Activated naive CD8-positive, alpha-beta T cell treated with anti-CD3 and anti-CD28 coated beads, Interleukin-2, amount 50 U/mL, for 16 hours (primary cell): ENCODE results near the gene SLC35F3.

Source experiments
- DNase-seq: peaks from one replicate; pipeline ENCODE4 v3.0.0-alpha.2; 2020; ENCODE audit warnings: low read depth, low spot score

The SLC35F3 gene

DNA sequence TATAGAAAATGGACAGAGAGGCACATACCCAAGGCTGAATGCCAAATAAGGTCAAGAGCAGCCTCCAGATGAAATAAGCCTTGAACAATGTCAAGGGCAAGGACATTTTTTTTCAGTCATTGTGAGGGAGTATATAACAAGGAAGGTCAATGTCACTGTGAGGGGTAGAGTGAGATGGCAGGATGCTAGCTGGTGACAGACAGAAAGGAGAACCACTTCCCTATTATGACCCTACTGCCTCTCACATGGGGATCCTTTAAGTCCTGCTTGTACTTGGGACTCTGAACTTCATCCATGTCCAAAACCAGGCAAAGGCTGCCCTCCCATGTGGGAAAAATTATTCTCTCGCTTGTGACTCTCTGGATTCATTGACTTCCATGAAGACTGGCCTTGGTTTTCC, 349.3 kb downstream of the SLC35F3 start:
- no peak for DNase-seq

DNA sequence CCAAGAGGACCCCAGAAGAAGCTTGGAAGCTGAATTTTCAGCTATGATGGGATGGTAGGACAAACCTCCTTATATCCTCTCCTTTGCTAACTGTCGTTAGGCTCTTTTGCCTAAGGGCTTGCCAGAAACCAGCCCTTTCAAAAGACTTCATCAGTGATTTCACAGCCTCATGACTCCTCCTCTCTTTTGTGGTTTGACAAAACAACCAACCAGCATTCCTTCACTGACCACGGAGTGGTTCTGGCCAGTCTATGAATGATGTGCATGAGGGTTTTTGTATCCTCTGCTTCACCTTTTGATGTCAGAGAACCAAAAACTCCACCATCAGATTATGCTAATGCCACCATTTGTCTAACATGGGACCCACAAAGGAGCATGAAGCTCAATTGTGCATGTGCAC, 351.9 kb downstream of the SLC35F3 start:
- no peak for DNase-seq

DNA sequence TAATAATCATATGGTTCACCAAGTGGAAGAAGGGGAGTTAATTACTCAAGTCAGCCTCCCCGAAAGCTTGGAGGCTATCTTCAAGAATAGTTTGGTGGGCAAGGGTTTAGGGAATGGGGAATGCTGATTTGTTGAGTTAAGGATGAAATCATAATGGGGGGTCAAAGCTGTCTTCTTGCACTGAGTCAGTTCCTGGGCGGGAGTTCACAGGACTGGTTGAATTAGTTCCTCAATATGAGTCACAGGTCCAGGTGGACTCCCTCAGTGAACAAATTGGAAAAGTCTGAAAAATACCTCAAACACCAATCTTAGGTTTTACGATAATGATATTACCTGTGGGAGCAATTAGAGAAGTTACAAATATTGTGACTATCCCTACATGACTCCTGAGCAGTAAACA, 353.6 kb downstream of the SLC35F3 start:
- no peak for DNase-seq

- no peak for DNase-seq
These were observed 356.1 kb downstream of the SLC35F3 start for GRCh38 chr1:234260578-234260977.

DNA sequence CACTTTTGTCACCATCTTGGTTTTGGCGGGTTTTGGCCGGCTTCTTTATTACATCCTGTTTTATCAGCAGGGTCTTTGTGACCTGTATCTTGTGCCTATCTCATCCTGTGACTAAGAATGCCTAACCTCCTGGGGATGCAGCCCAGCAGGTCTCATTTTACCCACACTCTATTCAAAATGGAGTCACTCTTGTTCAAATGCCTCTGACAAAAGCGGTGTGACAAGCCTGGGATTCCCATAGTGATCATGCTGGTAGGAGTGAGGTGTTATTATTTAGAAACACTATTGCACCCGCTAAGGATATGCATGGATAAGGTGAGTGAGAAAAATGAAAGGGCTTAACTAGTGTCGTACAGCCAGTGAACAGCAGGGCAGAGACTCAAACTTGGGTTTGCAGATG, 357.1 kb downstream of the SLC35F3 start:
- DNase-seq, result no peak

GRCh38 chr1:234262007-234262753, 357.7 kb downstream of the SLC35F3 start:
- no peak for DNase-seq

GRCh38 chr1:234262754-234263105, 358.3 kb downstream of the SLC35F3 start:
- DNase-seq, result no peak

DNA sequence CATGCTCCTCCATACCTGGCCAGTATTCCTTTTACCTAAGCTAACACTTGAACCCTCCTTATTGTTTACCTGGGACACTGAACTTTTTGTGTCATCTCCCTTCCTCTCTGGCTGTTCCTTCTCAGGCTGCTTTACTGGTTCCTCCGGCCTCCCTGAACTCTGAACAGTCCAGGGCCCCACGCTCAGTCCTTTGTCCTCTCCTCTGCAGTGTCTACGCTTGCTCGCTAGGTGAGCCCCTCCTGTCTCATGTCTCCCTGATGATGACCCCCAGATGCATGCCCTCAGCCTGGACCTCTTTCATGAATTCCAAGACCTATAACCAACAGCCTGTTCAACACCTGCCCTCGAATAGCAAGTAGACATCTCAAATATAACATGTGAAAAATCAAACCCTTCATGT, 360.4 kb downstream of the SLC35F3 start:
- no peak for DNase-seq

GRCh38 chr1:234265321-234265720, 360.8 kb downstream of the SLC35F3 start:
- no peak for DNase-seq

DNA sequence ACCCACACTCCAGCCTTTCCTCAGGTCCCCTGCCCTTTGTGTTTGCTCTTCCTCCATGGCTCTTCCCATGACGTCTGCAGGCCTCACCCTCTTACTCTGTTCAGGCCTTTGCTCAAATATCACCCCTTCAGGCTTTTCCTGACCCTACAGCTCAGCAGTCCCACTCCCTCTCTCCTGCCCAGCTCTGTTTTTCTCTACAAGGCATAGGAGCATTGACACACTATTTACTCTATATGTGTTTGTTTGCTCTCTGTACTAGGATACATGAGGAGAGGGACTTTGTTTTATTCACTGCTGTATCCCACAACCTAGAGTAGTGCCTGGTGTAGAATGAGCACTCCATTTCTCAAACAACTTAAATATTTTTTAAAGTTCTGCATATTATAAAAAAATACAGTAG, 361.4 kb downstream of the SLC35F3 start:
- DNase-seq, result no peak

GRCh38 chr1:234270093-234270492, 365.6 kb downstream of the SLC35F3 start:
- DNase-seq, result no peak

GRCh38 chr1:234270581-234271242, 366.2 kb downstream of the SLC35F3 start:
- DNase-seq, result no peak

DNA sequence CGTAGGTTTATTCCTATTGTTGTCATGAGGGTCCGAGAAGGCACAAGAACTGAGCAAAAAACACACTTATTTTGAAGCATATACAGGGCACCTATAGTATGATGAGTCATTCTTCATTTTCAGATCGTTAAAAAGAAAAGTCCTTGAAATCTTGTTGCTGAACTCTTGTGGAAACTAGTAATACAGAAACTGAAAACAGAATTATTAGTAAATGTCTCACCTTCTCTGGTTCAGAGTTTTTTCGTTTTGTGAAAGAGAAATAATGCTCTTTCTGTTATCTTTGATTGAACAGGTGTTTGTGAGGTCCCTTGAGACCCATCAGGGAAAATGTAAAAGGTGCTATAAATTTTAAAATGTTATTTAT, 366.7 kb downstream of the SLC35F3 start:
- DNase-seq, result no peak

DNA sequence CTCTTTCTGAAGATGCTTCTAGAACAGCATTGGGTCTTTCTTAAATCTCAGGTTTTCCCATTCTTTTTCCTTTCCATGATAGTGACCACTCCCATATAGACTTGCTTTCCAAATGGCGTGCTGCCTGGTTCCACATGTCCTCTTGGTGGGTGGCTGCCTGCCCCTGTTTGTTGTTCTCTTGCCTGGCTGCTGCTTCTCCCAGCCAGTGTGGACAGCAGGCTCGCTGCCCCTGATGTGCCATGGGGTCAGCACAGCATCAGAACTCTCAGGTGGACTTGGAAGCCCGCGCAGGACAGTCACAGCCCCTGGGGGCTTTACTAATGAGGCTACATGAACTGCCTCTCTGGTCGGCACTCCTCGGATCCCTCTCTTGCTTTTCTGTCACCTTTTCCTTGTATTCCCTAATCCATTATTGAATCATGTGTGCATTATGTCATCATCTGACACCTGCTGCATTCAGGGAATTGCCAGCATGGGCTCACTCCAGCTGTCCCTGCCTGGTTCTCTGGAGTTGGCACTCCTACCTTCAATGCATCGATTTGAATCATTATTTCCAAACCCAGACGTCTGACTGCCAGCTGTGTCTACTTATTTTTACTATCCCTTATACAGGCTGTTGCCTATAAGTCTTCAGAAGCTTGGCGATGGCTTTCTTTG, 368.3 kb downstream of the SLC35F3 start:
- DNase-seq, result no peak

GRCh38 chr1:234273981-234274380, 369.5 kb downstream of the SLC35F3 start:
- no peak for DNase-seq

DNA sequence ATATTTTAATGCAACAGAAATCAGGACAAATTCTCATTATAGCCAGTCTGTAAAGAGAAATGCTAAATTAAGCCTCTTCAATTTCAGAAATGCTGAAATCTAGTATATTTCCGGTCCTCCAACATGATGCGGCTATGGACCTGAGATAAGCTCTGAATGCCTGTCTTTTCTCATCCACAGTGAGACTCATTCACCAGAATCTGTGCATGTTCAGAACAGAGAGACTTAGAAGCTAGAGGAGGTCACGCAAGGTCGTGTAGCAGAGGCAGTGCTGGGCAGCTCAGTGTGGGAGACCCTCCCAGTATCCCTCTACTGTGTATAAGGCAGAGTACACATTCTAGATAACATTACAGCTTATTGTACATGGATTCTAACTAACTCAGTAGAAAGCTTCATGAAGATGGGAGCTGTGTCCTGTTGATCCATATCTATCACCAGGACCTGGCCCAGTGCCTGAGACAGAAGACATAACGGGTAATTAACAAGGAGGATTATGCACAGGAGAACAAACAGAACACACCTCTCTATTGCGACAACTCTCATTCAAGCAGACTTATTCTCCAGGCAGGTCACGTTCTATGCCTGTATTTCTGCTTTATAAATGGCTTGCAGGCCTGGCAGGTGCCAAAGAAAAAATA, 371.8 kb downstream of the SLC35F3 start:
- no peak for DNase-seq

DNA sequence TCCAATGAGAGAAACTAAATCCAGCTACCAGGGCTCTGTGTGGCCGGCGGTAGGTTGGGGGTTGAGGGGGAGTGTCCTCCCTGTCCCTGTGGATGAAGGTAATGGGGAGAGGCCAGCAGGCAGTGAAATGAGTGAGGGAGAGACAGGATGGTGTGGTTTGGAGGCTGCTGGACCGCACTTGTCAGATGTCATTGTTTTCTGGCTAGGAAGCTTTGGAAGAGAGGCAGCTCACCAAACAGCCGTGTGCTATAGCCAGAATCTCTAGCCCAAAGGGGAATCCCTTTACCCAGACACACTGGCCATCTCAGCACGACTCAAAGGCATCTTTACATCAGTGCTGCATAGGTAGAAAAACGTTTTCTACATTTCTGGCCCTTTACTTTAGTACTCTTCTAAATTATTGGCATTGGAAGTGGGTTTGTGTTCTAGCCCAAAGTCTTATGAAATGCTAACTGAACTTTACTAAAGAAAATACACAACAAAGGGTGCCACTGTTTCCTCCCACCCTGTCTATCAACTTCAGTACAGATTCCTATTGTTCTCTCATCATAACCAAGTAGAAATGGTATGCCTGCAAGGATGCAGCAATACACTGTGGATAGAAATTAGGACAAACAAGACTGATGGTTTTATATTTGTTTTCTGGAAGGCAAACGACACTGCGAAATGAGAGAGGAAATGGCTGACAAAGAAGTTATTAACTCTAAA, 372.8 kb downstream of the SLC35F3 start:
- DNase-seq, result no peak

DNA sequence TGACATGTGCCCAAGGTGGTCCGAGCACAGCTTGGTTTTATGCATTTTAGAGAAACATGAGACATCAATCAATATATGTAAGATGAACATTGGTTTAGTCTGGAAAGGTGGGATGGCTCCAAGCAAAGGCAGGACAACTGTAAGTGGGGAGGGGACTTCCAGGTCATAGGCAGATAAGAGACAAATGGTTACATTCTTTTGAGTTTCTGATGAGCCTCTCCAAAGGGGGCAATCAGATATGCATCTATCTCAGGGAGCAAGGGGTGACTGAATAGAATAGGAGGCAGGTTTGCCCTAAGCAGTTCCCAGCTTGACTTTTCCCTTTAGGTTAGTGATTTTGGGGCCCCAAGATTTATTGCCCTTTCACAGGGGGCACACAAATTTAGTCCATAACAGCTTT, 374.5 kb downstream of the SLC35F3 start:
- DNase-seq, result no peak

DNA sequence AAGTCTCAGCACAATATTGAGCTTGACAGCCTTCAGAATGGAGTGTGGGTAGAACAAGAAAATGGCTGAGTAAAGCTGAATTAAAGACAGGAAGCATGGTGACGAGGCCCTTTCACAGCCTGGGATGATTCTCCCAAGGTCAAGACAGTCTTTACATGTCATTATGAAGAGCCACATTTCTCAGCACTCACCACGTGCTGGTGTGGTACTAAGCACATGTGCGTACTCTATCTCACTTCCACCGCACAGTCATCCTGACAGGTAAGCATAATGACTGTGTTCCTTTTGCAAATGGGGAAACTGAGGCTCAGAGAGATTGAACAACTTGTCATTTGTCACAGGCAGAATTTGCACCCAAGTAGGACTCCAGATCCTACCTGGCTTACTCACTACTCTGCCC, 376.0 kb downstream of the SLC35F3 start:
- no peak for DNase-seq

DNA sequence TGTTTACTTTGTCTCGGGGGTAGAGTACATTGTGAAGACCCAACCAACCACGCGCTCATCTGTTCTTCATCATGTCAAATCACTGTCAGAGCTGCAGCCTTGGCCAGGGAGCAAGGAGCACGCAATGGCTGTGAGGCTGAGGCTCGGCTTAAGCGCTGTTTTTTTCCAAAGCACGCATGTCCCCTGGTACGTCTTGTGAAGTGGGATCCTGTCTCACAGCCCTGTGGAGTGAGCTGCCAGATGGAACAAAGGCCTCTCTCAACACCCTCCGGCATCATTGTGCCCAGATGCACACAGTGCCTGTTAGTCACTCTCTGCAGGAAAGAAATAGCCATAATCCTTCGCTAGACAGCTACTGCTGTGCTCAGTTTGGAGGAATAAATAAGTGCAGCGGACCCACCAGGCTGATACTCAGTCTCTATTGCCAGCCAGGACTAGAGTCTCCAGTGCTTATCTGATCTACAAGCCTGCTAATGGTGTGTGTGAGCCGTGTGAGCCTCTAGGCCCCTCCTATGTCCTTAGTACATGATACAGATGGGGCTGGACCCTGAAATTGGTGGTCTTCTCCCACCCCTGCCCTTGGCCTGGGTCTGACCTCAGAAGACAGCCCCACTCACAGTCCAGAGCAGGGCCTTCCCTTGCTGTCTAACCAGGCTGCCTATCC, 377.5 kb downstream of the SLC35F3 start:
- DNase-seq, result no peak

DNA sequence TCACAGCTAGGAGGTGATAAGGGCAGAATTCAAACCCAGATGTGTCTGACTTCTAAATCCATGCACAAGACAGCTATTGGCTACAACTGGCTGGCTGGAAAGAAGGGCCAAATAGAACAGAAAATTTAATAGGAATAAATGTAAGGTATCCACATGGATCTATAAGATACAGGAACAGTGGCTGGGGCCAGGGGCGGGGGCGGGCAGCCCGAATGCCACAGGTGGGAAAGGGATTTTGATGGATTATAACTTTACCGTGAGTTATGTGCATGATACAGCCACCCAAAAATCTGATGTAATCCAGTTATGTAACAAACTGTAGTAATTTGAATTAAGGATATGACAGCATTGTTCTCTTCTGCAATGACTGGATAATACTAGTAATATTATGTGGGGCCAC, 381.7 kb downstream of the SLC35F3 start:
- DNase-seq, result no peak
